WTC11 (cell line): Measurements from ENCODE around the gene PITPNC1. TPM values are rescaled to one million over a fixed set of nuclear protein-coding genes. Genes with fewer than 3 reads are reported as not detected.

ENCODE experiments used
- ATAC-seq: fragments of 200-7000 bp; cut with Tn5 transposase; 2 replicates; pipeline ENCODE4 v1.10.0; 2021; ENCODE audit warnings: mild to moderate bottlenecking, moderate library complexity
- CTCF ChIA-PET: fragments of 300-600 bp; sonication (Branson Sonifier 250); formaldehyde crosslinking; loops from one replicate; lab custom pipeline; 2021; ENCODE audit warnings: antibody characterized with exemption; lab: Charles Lee
- POLR2A ChIA-PET: fragments of 350-600 bp; sonication (Branson Sonifier 250); formaldehyde crosslinking; loops from one replicate; lab custom pipeline; 2021; ENCODE audit warnings: antibody characterized with exemption; lab: Charles Lee
- DNase-seq: peaks from one replicate; pipeline ENCODE4 v3.0.0; 2021; ENCODE audit warnings: low spot score
- H3K27ac Mint-ChIP-seq: 2 replicates; pipeline ENCODE4 v1.8.0; 2021; ENCODE audit warnings: mixed read lengths
- H3K27me3 Mint-ChIP-seq: 2 replicates; pipeline ENCODE4 v1.8.0; 2021; ENCODE audit warnings: low read depth, mild to moderate bottlenecking, moderate library complexity, mixed read lengths
- H3K36me3 Mint-ChIP-seq: 2 replicates; pipeline ENCODE4 v1.8.0; 2021; ENCODE audit warnings: mixed read lengths
- H3K4me1 Mint-ChIP-seq: 2 replicates; pipeline ENCODE4 v1.8.0; 2022; ENCODE audit warnings: mixed read lengths
- H3K4me3 Mint-ChIP-seq: 2 replicates; pipeline ENCODE4 v1.8.0; 2021; ENCODE audit warnings: mild to moderate bottlenecking, moderate library complexity, mixed read lengths
- H3K9me3 Mint-ChIP-seq: 2 replicates; pipeline ENCODE4 v1.8.0; 2021; ENCODE audit warnings: mixed read lengths
- ATF1 ChIP-seq: sonication (generic); formaldehyde crosslinking; IDR thresholded peaks from 2 replicates; pipeline ENCODE4 v1.8.1; 2023; ENCODE audit warnings: mild to moderate bottlenecking, moderate library complexity, missing genetic modification reagents
- CREB1 ChIP-seq: sonication (generic); formaldehyde crosslinking; IDR thresholded peaks from 2 replicates; pipeline ENCODE4 v1.8.0; 2023; ENCODE audit warnings: mild to moderate bottlenecking, missing genetic modification reagents
- FOXK1 ChIP-seq: sonication (generic); formaldehyde crosslinking; IDR thresholded peaks from 2 replicates; pipeline ENCODE4 v1.8.0; 2022; ENCODE audit warnings: mild to moderate bottlenecking, moderate library complexity, missing genetic modification reagents
- GABPB1 ChIP-seq: sonication (generic); formaldehyde crosslinking; IDR thresholded peaks from 2 replicates; pipeline ENCODE4 v1.8.1; 2023; ENCODE audit warnings: mild to moderate bottlenecking, missing genetic modification reagents
- MYBL2 ChIP-seq: sonication (generic); formaldehyde crosslinking; IDR thresholded peaks from 2 replicates; pipeline ENCODE4 v1.8.1; 2023; ENCODE audit warnings: mild to moderate bottlenecking, moderate library complexity, missing genetic modification reagents
- NR3C1 ChIP-seq: sonication (generic); formaldehyde crosslinking; conservative IDR thresholded peaks from 2 replicates; pipeline ENCODE4 v1.8.1; 2023; ENCODE audit warnings: low read depth, mild to moderate bottlenecking, missing genetic modification reagents
- PRRX2 ChIP-seq: fragments of 250-450 bp; sonication (Bioruptor Pico); IDR thresholded peaks from 2 replicates; pipeline ENCODE4 v1.8.0; 2021; ENCODE audit warnings: mild to moderate bottlenecking
- RELA ChIP-seq: sonication (generic); formaldehyde crosslinking; IDR thresholded peaks from 2 replicates; pipeline ENCODE4 v1.8.1; 2022; ENCODE audit warnings: missing genetic modification reagents, mild to moderate bottlenecking, borderline replicate concordance
- SMAD3 ChIP-seq: sonication (generic); formaldehyde crosslinking; IDR thresholded peaks from 2 replicates; pipeline ENCODE4 v1.8.0; 2022; ENCODE audit warnings: missing genetic modification reagents, mild to moderate bottlenecking, borderline replicate concordance
- ZNF121 ChIP-seq: sonication (generic); formaldehyde crosslinking; IDR thresholded peaks from 2 replicates; pipeline ENCODE4 v1.8.0; 2023; ENCODE audit warnings: missing genetic modification reagents
- ZNF219 ChIP-seq: sonication (generic); formaldehyde crosslinking; IDR thresholded peaks from 2 replicates; pipeline ENCODE4 v1.8.0; 2023; ENCODE audit warnings: missing genetic modification reagents, mild to moderate bottlenecking, borderline replicate concordance
- ZNF263 ChIP-seq: sonication (generic); formaldehyde crosslinking; IDR thresholded peaks from 2 replicates; pipeline ENCODE4 v1.8.1; 2022; ENCODE audit warnings: low read depth, mild to moderate bottlenecking, moderate library complexity, missing genetic modification reagents
- ZNF317 ChIP-seq: sonication (generic); formaldehyde crosslinking; IDR thresholded peaks from 2 replicates; pipeline ENCODE4 v1.8.1; 2023; ENCODE audit warnings: low read depth, mild to moderate bottlenecking, moderate library complexity, missing genetic modification reagents, borderline replicate concordance
- ZNF396 ChIP-seq: fragments of 250-450 bp; sonication (Bioruptor Pico); IDR thresholded peaks from 2 replicates; pipeline ENCODE4 v1.8.0; 2021; ENCODE audit warnings: mild to moderate bottlenecking, moderate library complexity, borderline replicate concordance
- total RNA-seq: library from RNA; stranded (reverse); gene quantifications from 3 replicates; pipeline ENCODE4 v1.2.3, GENCODE V29; 2021
- TF ChIP-seq, protein P1 (sequence below): sonication (generic); formaldehyde crosslinking; IDR thresholded peaks from 2 replicates; pipeline ENCODE4 v1.8.1; 2023; ENCODE audit warnings: mild to moderate bottlenecking, missing genetic modification reagents, moderate library complexity
- TF ChIP-seq, protein P2 (sequence below): fragments of 250-450 bp; sonication (Bioruptor Pico); IDR thresholded peaks from 2 replicates; pipeline ENCODE4 v1.9.0; 2021; ENCODE audit warnings: mild to moderate bottlenecking
- TF ChIP-seq, protein P3 (sequence below): sonication (generic); formaldehyde crosslinking; IDR thresholded peaks from 2 replicates; pipeline ENCODE4 v1.8.1; 2023; ENCODE audit warnings: mild to moderate bottlenecking, missing genetic modification reagents
- TF ChIP-seq, protein P4 (sequence below): sonication (generic); formaldehyde crosslinking; IDR thresholded peaks from 2 replicates; pipeline ENCODE4 v1.8.0; 2022; ENCODE audit warnings: missing genetic modification reagents
- TF ChIP-seq, protein P5 (sequence below): fragments of 250-450 bp; sonication (Bioruptor Pico); IDR thresholded peaks from 2 replicates; pipeline ENCODE4 v2.1.2; 2022; ENCODE audit warnings: mild to moderate bottlenecking, moderate library complexity
- TF ChIP-seq, protein P6 (sequence below): sonication (generic); formaldehyde crosslinking; IDR thresholded peaks from 2 replicates; pipeline ENCODE4 v1.8.0; 2023; ENCODE audit warnings: missing genetic modification reagents, mild to moderate bottlenecking, borderline replicate concordance

Gene PITPNC1
- total RNA-seq, 1 experiment from 2014 or later, result 39.8 TPM

DNA sequence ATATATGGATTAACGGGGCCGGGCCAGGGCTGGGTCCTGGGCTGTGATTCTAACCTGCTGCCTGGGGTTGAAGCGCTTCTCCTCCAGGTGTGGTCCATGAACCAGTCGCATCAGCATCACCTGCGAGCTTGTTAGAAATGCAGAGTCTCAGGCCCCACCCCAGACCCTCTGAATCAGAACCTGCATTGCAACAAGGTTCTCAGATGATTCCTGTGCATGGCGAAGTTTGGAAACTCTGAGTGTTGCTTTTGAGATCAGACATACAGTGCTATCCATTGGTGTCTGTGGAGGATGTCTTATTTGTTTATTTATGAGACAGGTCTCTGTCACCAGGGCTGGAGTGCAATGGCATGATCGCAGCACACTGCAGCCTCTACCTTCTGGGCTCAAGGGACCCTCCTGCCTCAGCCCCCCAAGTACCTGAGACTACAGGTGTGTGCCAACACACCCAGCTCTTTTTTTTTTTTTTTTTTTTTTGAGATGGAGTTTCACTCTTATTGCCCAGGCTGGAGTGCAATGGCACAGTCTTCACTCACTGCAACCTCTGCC is 99.8 kb downstream of the PITPNC1 start:
- peaks cover 2% of the 10 kb centered on the region for H3K9me3 Mint-ChIP-seq
- no peak for TF ChIP-seq ZNF317
- TF ChIP-seq FOXK1, result no peak
- TF ChIP-seq, protein P1, sequence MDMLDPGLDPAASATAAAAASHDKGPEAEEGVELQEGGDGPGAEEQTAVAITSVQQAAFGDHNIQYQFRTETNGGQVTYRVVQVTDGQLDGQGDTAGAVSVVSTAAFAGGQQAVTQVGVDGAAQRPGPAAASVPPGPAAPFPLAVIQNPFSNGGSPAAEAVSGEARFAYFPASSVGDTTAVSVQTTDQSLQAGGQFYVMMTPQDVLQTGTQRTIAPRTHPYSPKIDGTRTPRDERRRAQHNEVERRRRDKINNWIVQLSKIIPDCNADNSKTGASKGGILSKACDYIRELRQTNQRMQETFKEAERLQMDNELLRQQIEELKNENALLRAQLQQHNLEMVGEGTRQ (CRISPR knock-in tag), result no peak
- no peak for TF ChIP-seq ATF1 (CRISPR knock-in tag)
- no peak for TF ChIP-seq CREB1 (CRISPR knock-in tag)
- TF ChIP-seq ZNF219 (CRISPR knock-in tag), result no peak
- no peak for TF ChIP-seq ZNF396
- TF ChIP-seq ZNF263 (CRISPR knock-in tag), result no peak
- no peak for TF ChIP-seq ZNF121 (CRISPR knock-in tag)
- no peak for TF ChIP-seq MYBL2 (CRISPR knock-in tag)
- TF ChIP-seq, protein P2, sequence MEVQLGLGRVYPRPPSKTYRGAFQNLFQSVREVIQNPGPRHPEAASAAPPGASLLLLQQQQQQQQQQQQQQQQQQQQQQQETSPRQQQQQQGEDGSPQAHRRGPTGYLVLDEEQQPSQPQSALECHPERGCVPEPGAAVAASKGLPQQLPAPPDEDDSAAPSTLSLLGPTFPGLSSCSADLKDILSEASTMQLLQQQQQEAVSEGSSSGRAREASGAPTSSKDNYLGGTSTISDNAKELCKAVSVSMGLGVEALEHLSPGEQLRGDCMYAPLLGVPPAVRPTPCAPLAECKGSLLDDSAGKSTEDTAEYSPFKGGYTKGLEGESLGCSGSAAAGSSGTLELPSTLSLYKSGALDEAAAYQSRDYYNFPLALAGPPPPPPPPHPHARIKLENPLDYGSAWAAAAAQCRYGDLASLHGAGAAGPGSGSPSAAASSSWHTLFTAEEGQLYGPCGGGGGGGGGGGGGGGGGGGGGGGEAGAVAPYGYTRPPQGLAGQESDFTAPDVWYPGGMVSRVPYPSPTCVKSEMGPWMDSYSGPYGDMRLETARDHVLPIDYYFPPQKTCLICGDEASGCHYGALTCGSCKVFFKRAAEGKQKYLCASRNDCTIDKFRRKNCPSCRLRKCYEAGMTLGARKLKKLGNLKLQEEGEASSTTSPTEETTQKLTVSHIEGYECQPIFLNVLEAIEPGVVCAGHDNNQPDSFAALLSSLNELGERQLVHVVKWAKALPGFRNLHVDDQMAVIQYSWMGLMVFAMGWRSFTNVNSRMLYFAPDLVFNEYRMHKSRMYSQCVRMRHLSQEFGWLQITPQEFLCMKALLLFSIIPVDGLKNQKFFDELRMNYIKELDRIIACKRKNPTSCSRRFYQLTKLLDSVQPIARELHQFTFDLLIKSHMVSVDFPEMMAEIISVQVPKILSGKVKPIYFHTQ (CRISPR knock-in tag), result no peak
- TF ChIP-seq GABPB1, result no peak
- TF ChIP-seq, protein P3, sequence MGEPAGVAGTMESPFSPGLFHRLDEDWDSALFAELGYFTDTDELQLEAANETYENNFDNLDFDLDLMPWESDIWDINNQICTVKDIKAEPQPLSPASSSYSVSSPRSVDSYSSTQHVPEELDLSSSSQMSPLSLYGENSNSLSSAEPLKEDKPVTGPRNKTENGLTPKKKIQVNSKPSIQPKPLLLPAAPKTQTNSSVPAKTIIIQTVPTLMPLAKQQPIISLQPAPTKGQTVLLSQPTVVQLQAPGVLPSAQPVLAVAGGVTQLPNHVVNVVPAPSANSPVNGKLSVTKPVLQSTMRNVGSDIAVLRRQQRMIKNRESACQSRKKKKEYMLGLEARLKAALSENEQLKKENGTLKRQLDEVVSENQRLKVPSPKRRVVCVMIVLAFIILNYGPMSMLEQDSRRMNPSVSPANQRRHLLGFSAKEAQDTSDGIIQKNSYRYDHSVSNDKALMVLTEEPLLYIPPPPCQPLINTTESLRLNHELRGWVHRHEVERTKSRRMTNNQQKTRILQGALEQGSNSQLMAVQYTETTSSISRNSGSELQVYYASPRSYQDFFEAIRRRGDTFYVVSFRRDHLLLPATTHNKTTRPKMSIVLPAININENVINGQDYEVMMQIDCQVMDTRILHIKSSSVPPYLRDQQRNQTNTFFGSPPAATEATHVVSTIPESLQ (CRISPR knock-in tag), result no peak
- peaks cover 2% of the 10 kb centered on the region for H3K36me3 Mint-ChIP-seq
- H3K27ac Mint-ChIP-seq, result no peak overlapping the region
- ATAC-seq, result no peak
- no peak for DNase-seq
- no peak overlapping the region for H3K4me3 Mint-ChIP-seq
- ChIA-PET CTCF (interaction anchor here (1.2 to 2.6 kb wide), 2 partner anchors 102 to 126 kb away, joined by 3 to 5 read pairs; no protein-coding TSS in a partner anchor), POLR2A (no interaction called here)
- H3K4me1 Mint-ChIP-seq, result peaks cover 44% of the 10 kb centered on the region
- H3K27me3 Mint-ChIP-seq, result no peaks in the 10 kb centered on the region

DNA sequence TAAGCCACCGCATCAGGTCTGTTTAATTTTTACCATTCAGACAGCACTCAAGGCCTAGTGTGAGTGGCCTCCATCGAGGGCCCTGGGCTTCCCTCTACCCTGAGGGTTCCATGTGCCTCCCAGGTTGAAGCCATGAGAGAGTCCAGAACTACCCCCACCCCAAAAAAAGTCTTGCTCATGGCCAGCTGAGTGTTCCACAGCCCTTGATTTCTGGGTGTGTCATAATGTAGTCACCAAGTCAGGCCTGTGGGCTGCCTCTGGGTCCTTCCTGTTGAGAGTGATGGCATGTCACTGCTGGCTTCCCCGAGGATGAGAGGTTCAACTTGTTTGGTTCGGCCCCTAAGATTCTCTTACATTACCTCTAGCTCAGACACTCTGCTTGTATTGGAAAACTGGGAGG is 100.6 kb downstream of the PITPNC1 start:
- Mint-ChIP-seq H3K4me3 (no peak overlapping the region), H3K27me3 (no peaks in the 10 kb centered on the region), H3K27ac (no peak overlapping the region), H3K36me3 (no peaks in the 10 kb centered on the region), H3K9me3 (no peaks in the 10 kb centered on the region), H3K4me1 (peaks cover 48% of the 10 kb centered on the region)
- ATAC-seq (no peak), DNase-seq (no peak)
- CTCF ChIA-PET, result interaction anchor here (1.2 to 2.6 kb wide), 3 partner anchors 99 to 125 kb away, joined by 3 to 5 read pairs (median 4); no protein-coding TSS in a partner anchor
- POLR2A ChIA-PET, result interaction anchor here (0.8 kb wide), 1 partner anchor 60 kb away, joined by 3 read pairs; no protein-coding TSS in a partner anchor
- no peak for TF ChIP-seq PRRX2 (CRISPR knock-in tag)
- TF ChIP-seq, protein P4, sequence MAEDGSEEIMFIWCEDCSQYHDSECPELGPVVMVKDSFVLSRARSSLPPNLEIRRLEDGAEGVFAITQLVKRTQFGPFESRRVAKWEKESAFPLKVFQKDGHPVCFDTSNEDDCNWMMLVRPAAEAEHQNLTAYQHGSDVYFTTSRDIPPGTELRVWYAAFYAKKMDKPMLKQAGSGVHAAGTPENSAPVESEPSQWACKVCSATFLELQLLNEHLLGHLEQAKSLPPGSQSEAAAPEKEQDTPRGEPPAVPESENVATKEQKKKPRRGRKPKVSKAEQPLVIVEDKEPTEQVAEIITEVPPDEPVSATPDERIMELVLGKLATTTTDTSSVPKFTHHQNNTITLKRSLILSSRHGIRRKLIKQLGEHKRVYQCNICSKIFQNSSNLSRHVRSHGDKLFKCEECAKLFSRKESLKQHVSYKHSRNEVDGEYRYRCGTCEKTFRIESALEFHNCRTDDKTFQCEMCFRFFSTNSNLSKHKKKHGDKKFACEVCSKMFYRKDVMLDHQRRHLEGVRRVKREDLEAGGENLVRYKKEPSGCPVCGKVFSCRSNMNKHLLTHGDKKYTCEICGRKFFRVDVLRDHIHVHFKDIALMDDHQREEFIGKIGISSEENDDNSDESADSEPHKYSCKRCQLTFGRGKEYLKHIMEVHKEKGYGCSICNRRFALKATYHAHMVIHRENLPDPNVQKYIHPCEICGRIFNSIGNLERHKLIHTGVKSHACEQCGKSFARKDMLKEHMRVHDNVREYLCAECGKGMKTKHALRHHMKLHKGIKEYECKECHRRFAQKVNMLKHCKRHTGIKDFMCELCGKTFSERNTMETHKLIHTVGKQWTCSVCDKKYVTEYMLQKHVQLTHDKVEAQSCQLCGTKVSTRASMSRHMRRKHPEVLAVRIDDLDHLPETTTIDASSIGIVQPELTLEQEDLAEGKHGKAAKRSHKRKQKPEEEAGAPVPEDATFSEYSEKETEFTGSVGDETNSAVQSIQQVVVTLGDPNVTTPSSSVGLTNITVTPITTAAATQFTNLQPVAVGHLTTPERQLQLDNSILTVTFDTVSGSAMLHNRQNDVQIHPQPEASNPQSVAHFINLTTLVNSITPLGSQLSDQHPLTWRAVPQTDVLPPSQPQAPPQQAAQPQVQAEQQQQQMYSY (CRISPR knock-in tag), result no peak
- TF ChIP-seq CREB1 (CRISPR knock-in tag), result no peak
- TF ChIP-seq RELA, result no peak
- TF ChIP-seq, protein P5, sequence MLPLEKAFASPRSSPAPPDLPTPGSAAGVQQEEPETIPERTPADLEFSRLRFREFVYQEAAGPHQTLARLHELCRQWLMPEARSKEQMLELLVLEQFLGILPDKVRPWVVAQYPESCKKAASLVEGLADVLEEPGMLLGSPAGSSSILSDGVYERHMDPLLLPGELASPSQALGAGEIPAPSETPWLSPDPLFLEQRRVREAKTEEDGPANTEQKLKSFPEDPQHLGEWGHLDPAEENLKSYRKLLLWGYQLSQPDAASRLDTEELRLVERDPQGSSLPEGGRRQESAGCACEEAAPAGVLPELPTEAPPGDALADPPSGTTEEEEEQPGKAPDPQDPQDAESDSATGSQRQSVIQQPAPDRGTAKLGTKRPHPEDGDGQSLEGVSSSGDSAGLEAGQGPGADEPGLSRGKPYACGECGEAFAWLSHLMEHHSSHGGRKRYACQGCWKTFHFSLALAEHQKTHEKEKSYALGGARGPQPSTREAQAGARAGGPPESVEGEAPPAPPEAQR (CRISPR knock-in tag), result no peak
- no peak for TF ChIP-seq NR3C1
- TF ChIP-seq, protein P6, sequence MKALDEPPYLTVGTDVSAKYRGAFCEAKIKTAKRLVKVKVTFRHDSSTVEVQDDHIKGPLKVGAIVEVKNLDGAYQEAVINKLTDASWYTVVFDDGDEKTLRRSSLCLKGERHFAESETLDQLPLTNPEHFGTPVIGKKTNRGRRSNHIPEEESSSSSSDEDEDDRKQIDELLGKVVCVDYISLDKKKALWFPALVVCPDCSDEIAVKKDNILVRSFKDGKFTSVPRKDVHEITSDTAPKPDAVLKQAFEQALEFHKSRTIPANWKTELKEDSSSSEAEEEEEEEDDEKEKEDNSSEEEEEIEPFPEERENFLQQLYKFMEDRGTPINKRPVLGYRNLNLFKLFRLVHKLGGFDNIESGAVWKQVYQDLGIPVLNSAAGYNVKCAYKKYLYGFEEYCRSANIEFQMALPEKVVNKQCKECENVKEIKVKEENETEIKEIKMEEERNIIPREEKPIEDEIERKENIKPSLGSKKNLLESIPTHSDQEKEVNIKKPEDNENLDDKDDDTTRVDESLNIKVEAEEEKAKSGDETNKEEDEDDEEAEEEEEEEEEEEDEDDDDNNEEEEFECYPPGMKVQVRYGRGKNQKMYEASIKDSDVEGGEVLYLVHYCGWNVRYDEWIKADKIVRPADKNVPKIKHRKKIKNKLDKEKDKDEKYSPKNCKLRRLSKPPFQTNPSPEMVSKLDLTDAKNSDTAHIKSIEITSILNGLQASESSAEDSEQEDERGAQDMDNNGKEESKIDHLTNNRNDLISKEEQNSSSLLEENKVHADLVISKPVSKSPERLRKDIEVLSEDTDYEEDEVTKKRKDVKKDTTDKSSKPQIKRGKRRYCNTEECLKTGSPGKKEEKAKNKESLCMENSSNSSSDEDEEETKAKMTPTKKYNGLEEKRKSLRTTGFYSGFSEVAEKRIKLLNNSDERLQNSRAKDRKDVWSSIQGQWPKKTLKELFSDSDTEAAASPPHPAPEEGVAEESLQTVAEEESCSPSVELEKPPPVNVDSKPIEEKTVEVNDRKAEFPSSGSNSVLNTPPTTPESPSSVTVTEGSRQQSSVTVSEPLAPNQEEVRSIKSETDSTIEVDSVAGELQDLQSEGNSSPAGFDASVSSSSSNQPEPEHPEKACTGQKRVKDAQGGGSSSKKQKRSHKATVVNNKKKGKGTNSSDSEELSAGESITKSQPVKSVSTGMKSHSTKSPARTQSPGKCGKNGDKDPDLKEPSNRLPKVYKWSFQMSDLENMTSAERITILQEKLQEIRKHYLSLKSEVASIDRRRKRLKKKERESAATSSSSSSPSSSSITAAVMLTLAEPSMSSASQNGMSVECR (CRISPR knock-in tag), result no peak
- TF ChIP-seq ZNF121 (CRISPR knock-in tag), result no peak
- no peak for TF ChIP-seq MYBL2 (CRISPR knock-in tag)
- TF ChIP-seq SMAD3 (CRISPR knock-in tag), result no peak
